ENCODE data around the gene MCAM.

Gene MCAM

GRCh38 chr11:119340335-119341221 is 23.6 kb upstream of the MCAM start, which contains the start of gene C1QTNF5:
C1QTNF5 (minus strand) TSS chr11:119340883; CDS start chr11:119340397, 486 bp downstream.
- H3K36me3 Mint-ChIP-seq: peaks cover 2% of the 10 kb centered on the region
- H3K4me3 Mint-ChIP-seq: no peak within 1 kb of the TSS
- no peak within 1 kb of the TSS for H3K27ac Mint-ChIP-seq
- peaks cover 20% of the 10 kb centered on the region for H3K4me1 Mint-ChIP-seq
- H3K27me3 Mint-ChIP-seq: peaks cover 31% of the 10 kb centered on the region
- H3K9me3 Mint-ChIP-seq: no peaks in the 10 kb centered on the region
- ATAC-seq (ENCODE audit: low read depth) (no peak), DNase-seq (ENCODE audit: low spot score in 2 of 2) (no peak)

- Mint-ChIP-seq H3K27ac (no peak overlapping the region), H3K27me3 (peaks cover 26% of the 10 kb centered on the region), H3K4me1 (peaks cover 29% of the 10 kb centered on the region), H3K4me3 (no peak overlapping the region), H3K36me3 (peaks cover 2% of the 10 kb centered on the region), H3K9me3 (no peaks in the 10 kb centered on the region)
- DNase-seq (ENCODE audit: low spot score in 2 of 2) (no peak), ATAC-seq (ENCODE audit: low read depth) (no peak)
Observed at GRCh38 chr11:119339589-119340334, 22.8 kb upstream of the MCAM start.

- ATAC-seq (ENCODE audit: low read depth) (no peak), DNase-seq (ENCODE audit: low spot score in 2 of 2) (no peak)
- H3K9me3 Mint-ChIP-seq: no peaks in the 10 kb centered on the region
- peak overlapping the region; percentile 45 for H3K4me3 Mint-ChIP-seq
- no peak overlapping the region for H3K27ac Mint-ChIP-seq
- H3K36me3 Mint-ChIP-seq: peaks cover 2% of the 10 kb centered on the region
- H3K27me3 Mint-ChIP-seq: peaks cover 22% of the 10 kb centered on the region
- H3K4me1 Mint-ChIP-seq: peaks cover 29% of the 10 kb centered on the region
Observed at GRCh38 chr11:119338965-119339588, 22.1 kb upstream of the MCAM start.

- peaks cover 19% of the 10 kb centered on the region for H3K27me3 Mint-ChIP-seq
- H3K27ac Mint-ChIP-seq: no peak overlapping the region
- ATAC-seq (ENCODE audit: low read depth) (peak; percentile 21), DNase-seq (ENCODE audit: low spot score in 2 of 2) (peak; percentile 54 to 67)
- H3K36me3 Mint-ChIP-seq: peaks cover 2% of the 10 kb centered on the region
- no peaks in the 10 kb centered on the region for H3K9me3 Mint-ChIP-seq
- H3K4me1 Mint-ChIP-seq: peaks cover 32% of the 10 kb centered on the region
- H3K4me3 Mint-ChIP-seq: no peak overlapping the region
Observed at GRCh38 chr11:119338318-119338890, 21.5 kb upstream of the MCAM start.

GRCh38 chr11:119337581-119338317 is 20.8 kb upstream of the MCAM start:
- H3K27ac Mint-ChIP-seq: no peak overlapping the region
- DNase-seq (ENCODE audit: low spot score in 2 of 2) (no peak), ATAC-seq (ENCODE audit: low read depth) (no peak)
- H3K4me3 Mint-ChIP-seq: no peak overlapping the region
- peaks cover 2% of the 10 kb centered on the region for H3K36me3 Mint-ChIP-seq
- peaks cover 32% of the 10 kb centered on the region for H3K4me1 Mint-ChIP-seq
- H3K27me3 Mint-ChIP-seq: peaks cover 13% of the 10 kb centered on the region
- no peaks in the 10 kb centered on the region for H3K9me3 Mint-ChIP-seq

GRCh38 chr11:119336744-119337469 is 20.0 kb upstream of the MCAM start:
- DNase-seq (ENCODE audit: low spot score in 2 of 2) (no peak), ATAC-seq (ENCODE audit: low read depth) (no peak)
- H3K4me3 Mint-ChIP-seq: peak overlapping the region; percentile 31
- H3K9me3 Mint-ChIP-seq: no peaks in the 10 kb centered on the region
- H3K27me3 Mint-ChIP-seq: peaks cover 12% of the 10 kb centered on the region
- H3K36me3 Mint-ChIP-seq: peaks cover 2% of the 10 kb centered on the region
- peak overlapping the region; percentile 7 for H3K27ac Mint-ChIP-seq
- peaks cover 32% of the 10 kb centered on the region for H3K4me1 Mint-ChIP-seq

- Mint-ChIP-seq H3K4me1 (peaks cover 27% of the 10 kb centered on the region), H3K9me3 (no peaks in the 10 kb centered on the region), H3K4me3 (peak overlapping the region; percentile 100), H3K36me3 (peaks cover 2% of the 10 kb centered on the region), H3K27ac (peak overlapping the region; percentile 7), H3K27me3 (peaks cover 7% of the 10 kb centered on the region)
- ATAC-seq (ENCODE audit: low read depth) (no peak), DNase-seq (ENCODE audit: low spot score in 2 of 2) (no peak)
Observed at GRCh38 chr11:119335655-119336543, 19.0 kb upstream of the MCAM start.

GRCh38 chr11:119335091-119335654 is 18.2 kb upstream of the MCAM start:
- Mint-ChIP-seq H3K4me3 (peak overlapping the region; percentile 100), H3K9me3 (no peaks in the 10 kb centered on the region), H3K27me3 (peaks cover 10% of the 10 kb centered on the region), H3K36me3 (peaks cover 2% of the 10 kb centered on the region), H3K4me1 (peaks cover 25% of the 10 kb centered on the region), H3K27ac (peak overlapping the region; percentile 94)
- DNase-seq (ENCODE audit: low spot score in 2 of 2): no peak
- ATAC-seq (ENCODE audit: low read depth): no peak

- H3K4me3 Mint-ChIP-seq: peak within 1 kb of the TSS; percentile 100
- ATAC-seq (ENCODE audit: low read depth) (peak; percentile 96), DNase-seq (ENCODE audit: low spot score in 2 of 2) (peak; percentile 85 to 90)
- peaks cover 11% of the 10 kb centered on the region for H3K27me3 Mint-ChIP-seq
- H3K36me3 Mint-ChIP-seq: peaks cover 1% of the 10 kb centered on the region
- H3K27ac Mint-ChIP-seq: peak within 1 kb of the TSS; percentile 94
- H3K4me1 Mint-ChIP-seq: peaks cover 25% of the 10 kb centered on the region
- no peaks in the 10 kb centered on the region for H3K9me3 Mint-ChIP-seq
Observed at GRCh38 chr11:119334174-119334930, 17.4 kb upstream of the MCAM start, which contains the start of gene RNF26. RNF26 (plus strand) TSS chr11:119334527; CDS start chr11:119335123, 596 bp downstream.

GRCh38 chr11:119332111-119332765 is 15.3 kb upstream of the MCAM start:
- Mint-ChIP-seq H3K4me3 (peak overlapping the region; percentile 100), H3K27me3 (peaks cover 7% of the 10 kb centered on the region), H3K4me1 (peaks cover 18% of the 10 kb centered on the region), H3K36me3 (no peaks in the 10 kb centered on the region), H3K9me3 (no peaks in the 10 kb centered on the region), H3K27ac (no peak overlapping the region)
- ATAC-seq (ENCODE audit: low read depth) (no peak), DNase-seq (ENCODE audit: low spot score in 2 of 2) (no peak)

- peaks cover 7% of the 10 kb centered on the region for H3K27me3 Mint-ChIP-seq
- peaks cover 8% of the 10 kb centered on the region for H3K4me1 Mint-ChIP-seq
- H3K36me3 Mint-ChIP-seq: no peaks in the 10 kb centered on the region
- H3K27ac Mint-ChIP-seq: no peak overlapping the region
- no peaks in the 10 kb centered on the region for H3K9me3 Mint-ChIP-seq
- no peak for ATAC-seq (ENCODE audit: low read depth)
- no peak overlapping the region for H3K4me3 Mint-ChIP-seq
- DNase-seq (ENCODE audit: low spot score in 2 of 2): no peak
Observed at GRCh38 chr11:119330237-119330636, 13.3 kb upstream of the MCAM start.

Measured in memory B cell (primary cell).